Measurements from ENCODE around the gene COQ10B. TPM values are rescaled to one million over a fixed set of nuclear protein-coding genes. Genes with fewer than 3 reads are reported as not detected.
"Not testable (repeated sequence)": the region's sequence is repeated elsewhere in the genome, so short reads cannot be mapped to it uniquely, and the experiment has no call there.

The COQ10B gene
- polyA plus RNA-seq, 6 donors from 2014 or later = 36.6 to 83.2 (median 48.5) TPM

DNA sequence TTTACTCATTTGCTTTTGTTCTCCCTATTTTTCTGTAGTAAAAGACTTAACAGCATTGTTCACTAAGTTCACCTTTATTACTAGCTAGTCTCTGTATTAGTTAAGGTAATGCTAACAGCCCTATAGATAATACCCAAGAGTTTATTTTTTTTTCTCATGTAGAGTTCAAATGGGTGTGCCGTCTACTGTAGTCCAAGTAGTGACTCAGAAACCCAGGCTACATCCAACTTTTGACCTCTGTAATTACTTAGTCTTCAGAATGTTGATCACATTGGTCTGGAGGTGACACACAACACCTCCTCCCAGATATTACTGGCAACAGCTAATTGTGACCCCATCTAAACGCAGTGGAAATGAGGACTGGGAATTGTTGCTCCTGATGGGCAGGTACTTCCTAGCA is 7.7 kb downstream of the COQ10B start:
- peaks cover 3 to 6% of the 10 kb centered on the region in 2 donors for H3K36me3 Mint-ChIP-seq

GRCh38 chr2:197464175-197464574 is 10.8 kb downstream of the COQ10B start:
- ATAC-seq (ENCODE audit: low read depth in 2 of 2) (no peak), DNase-seq (no peak)
- H3K4me3 Mint-ChIP-seq = no peak overlapping the region
- peak overlapping the region in 2 of 6 donors; percentile 63 for H3K27ac Mint-ChIP-seq
- H3K27me3 Mint-ChIP-seq = no peaks in the 10 kb centered on the region
- H3K4me1 Mint-ChIP-seq = peaks cover 2 to 10% (median 8%) of the 10 kb centered on the region in 3 donors
- peaks cover 8% of the 10 kb centered on the region in 2 donors for H3K36me3 Mint-ChIP-seq
- no peaks in the 10 kb centered on the region for H3K9me3 Mint-ChIP-seq

More for the DNA sequence above, 7.7 kb downstream of the COQ10B start:
- no peak overlapping the region for H3K4me3 Mint-ChIP-seq
- DNase-seq (no peak), ATAC-seq (ENCODE audit: low read depth in 2 of 2) (no peak)
- peak overlapping the region in 2 of 6 donors; percentile 36 to 78 for H3K27ac Mint-ChIP-seq
- peaks cover 13 to 28% (median 25%) of the 10 kb centered on the region in 3 donors for H3K4me1 Mint-ChIP-seq
- no peaks in the 10 kb centered on the region for H3K9me3 Mint-ChIP-seq
- no peaks in the 10 kb centered on the region for H3K27me3 Mint-ChIP-seq

DNA sequence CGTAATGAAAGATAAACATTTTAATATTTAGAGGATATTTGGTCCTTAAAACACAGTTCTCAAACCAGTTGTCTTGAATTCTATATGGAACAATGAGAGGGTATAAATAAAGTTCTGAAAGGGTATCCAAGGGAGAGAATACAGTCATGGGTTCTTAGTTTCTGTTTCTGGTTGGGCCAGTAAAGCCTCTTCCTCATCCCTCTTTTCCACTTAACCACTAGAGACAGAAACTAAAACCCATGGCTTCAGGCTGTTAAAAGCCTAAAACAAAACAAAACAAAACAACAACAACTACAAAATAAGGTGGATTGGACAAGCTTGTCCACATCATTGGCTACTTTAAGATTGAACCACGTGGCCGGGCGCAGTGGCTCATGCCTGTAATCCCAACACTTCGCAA is 18.8 kb downstream of the COQ10B start:
- peaks cover 0 to 4% (median 0%) of the 10 kb centered on the region in 3 donors for H3K4me1 Mint-ChIP-seq
- no peak overlapping the region for H3K4me3 Mint-ChIP-seq
- H3K9me3 Mint-ChIP-seq = no peaks in the 10 kb centered on the region
- no peaks in the 10 kb centered on the region for H3K27me3 Mint-ChIP-seq
- peaks cover 5 to 13% of the 10 kb centered on the region in 2 donors for H3K36me3 Mint-ChIP-seq
- H3K27ac Mint-ChIP-seq = no peak overlapping the region
- no peak for DNase-seq
- ATAC-seq (ENCODE audit: low read depth in 2 of 2) = no peak

GRCh38 chr2:197477797-197478196 is 24.4 kb downstream of the COQ10B start:
- Mint-ChIP-seq H3K4me1 (no peaks in the 10 kb centered on the region), H3K27ac (peak overlapping the region in 3 of 6 donors; percentile 28 to 79 (median 60)), H3K36me3 (peaks cover 13 to 20% of the 10 kb centered on the region in 2 donors)

GRCh38 chr2:197480165-197481036 is 27.0 kb downstream of the COQ10B start:
- ATAC-seq (ENCODE audit: low read depth in 2 of 2) (no peak), DNase-seq (no peak)
- Mint-ChIP-seq H3K4me1 (no peaks in the 10 kb centered on the region), H3K36me3 (peaks cover 13 to 19% of the 10 kb centered on the region in 2 donors), H3K4me3 (no peak overlapping the region), H3K27me3 (no peaks in the 10 kb centered on the region), H3K9me3 (peaks cover 0 to 12% (median 5%) of the 10 kb centered on the region in 7 donors), H3K27ac (peak overlapping the region in 2 of 6 donors; percentile 24 to 54)

More at GRCh38 chr2:197477797-197478196, 24.4 kb downstream of the COQ10B start:
- Mint-ChIP-seq H3K27me3 (no peaks in the 10 kb centered on the region), H3K4me3 (no peak overlapping the region), H3K9me3 (peaks cover 0 to 2% (median 0%) of the 10 kb centered on the region in 7 donors)
- ATAC-seq (ENCODE audit: low read depth in 2 of 2) = no peak
- no peak for DNase-seq

DNA sequence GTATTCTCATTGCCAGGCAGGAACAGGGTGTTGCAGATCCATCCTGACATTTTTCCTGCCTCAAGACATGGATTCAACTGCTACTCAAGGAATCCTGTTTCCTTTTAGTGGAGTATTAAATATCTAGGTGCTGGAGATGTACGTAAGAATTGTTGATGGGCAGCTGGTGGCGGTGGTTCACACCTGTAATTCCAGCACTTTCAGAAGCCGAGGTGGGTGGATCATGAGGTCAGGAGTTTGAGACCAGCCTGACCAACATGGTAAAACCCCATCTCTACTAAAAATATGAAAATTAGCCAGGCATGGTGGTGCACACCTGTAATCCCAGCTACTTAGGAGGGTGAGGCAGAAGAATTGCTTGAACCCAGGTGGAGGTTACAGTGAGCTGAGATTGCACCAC is 30.9 kb downstream of the COQ10B start:
- H3K4me3 Mint-ChIP-seq; H3K4me1 Mint-ChIP-seq; ATAC-seq (ENCODE audit: low read depth in 2 of 2); H3K27me3 Mint-ChIP-seq; DNase-seq: not testable (repeated sequence)
- Mint-ChIP-seq H3K27ac (peak overlapping the region in 1 of 6 donors; percentile 26), H3K36me3 (peaks cover 10 to 20% of the 10 kb centered on the region in 2 donors), H3K9me3 (peaks cover 0 to 12% (median 5%) of the 10 kb centered on the region in 7 donors)

GRCh38 chr2:197486175-197486574 is 32.8 kb downstream of the COQ10B start:
- DNase-seq (no peak), ATAC-seq (ENCODE audit: low read depth in 2 of 2) (no peak)
- Mint-ChIP-seq H3K27me3 (no peaks in the 10 kb centered on the region), H3K27ac (no peak overlapping the region), H3K9me3 (peaks cover 0 to 12% (median 5%) of the 10 kb centered on the region in 7 donors), H3K4me1 (no peaks in the 10 kb centered on the region), H3K4me3 (no peak overlapping the region), H3K36me3 (peaks cover 10 to 11% of the 10 kb centered on the region in 2 donors)

GRCh38 chr2:197487385-197487784 is 34.0 kb downstream of the COQ10B start:
- Mint-ChIP-seq H3K4me3 (no peak overlapping the region), H3K9me3 (peaks cover 0 to 10% (median 5%) of the 10 kb centered on the region in 7 donors), H3K4me1 (no peaks in the 10 kb centered on the region), H3K27me3 (no peaks in the 10 kb centered on the region), H3K27ac (peak overlapping the region in 1 of 6 donors; percentile 11), H3K36me3 (peaks cover 10 to 11% of the 10 kb centered on the region in 2 donors)
- DNase-seq (no peak), ATAC-seq (ENCODE audit: low read depth in 2 of 2) (no peak)

GRCh38 chr2:197495433-197496134 is 42.2 kb downstream of the COQ10B start:
- peak overlapping the region in 1 of 6 donors; percentile 54 for H3K27ac Mint-ChIP-seq
- DNase-seq = no peak
- peak overlapping the region in 1 of 8 donors; percentile 94 for H3K4me3 Mint-ChIP-seq
- no peaks in the 10 kb centered on the region for H3K27me3 Mint-ChIP-seq
- H3K9me3 Mint-ChIP-seq = no peaks in the 10 kb centered on the region
- ATAC-seq (ENCODE audit: low read depth in 2 of 2) = no peak
- H3K36me3 Mint-ChIP-seq = peaks cover 0 to 9% of the 10 kb centered on the region in 2 donors
- peaks cover 9 to 30% (median 24%) of the 10 kb centered on the region in 3 donors for H3K4me1 Mint-ChIP-seq

- Mint-ChIP-seq H3K27me3 (no peaks in the 10 kb centered on the region), H3K27ac (no peak overlapping the region), H3K9me3 (no peaks in the 10 kb centered on the region), H3K4me1 (peaks cover 14 to 42% (median 33%) of the 10 kb centered on the region in 3 donors), H3K4me3 (peak overlapping the region in 2 of 8 donors; percentile 44 to 94), H3K36me3 (peaks cover 0 to 9% of the 10 kb centered on the region in 2 donors)
- ATAC-seq (ENCODE audit: low read depth in 2 of 2) = no peak
- DNase-seq = no peak
Observed at GRCh38 chr2:197496695-197497094, 43.3 kb downstream of the COQ10B start.

DNA sequence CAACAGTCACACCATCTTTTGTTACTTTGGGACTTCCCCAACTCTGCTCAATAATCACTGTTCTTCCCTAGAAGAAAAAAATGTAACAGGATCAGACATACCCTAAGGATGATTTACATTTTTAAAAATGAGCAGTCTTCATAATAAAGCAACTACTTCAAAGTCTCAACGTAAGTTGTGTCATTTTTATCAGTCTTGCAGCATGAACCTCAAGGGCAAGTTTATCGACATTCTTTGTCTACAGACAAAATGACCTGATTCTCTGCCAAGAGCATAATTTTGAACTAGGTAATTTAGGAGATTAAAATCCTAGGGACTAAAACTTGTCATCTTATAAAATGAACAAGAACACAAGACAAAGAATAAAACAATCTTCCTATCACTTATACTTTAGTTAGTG is 44.0 kb downstream of the COQ10B start:
- no peaks in the 10 kb centered on the region for H3K27me3 Mint-ChIP-seq
- DNase-seq (no peak), ATAC-seq (ENCODE audit: low read depth in 2 of 2) (no peak)
- H3K27ac Mint-ChIP-seq = peak overlapping the region in 2 of 6 donors; percentile 24 to 74
- peaks cover 17 to 48% (median 37%) of the 10 kb centered on the region in 3 donors for H3K4me1 Mint-ChIP-seq
- H3K9me3 Mint-ChIP-seq = no peaks in the 10 kb centered on the region
- peaks cover 0 to 11% of the 10 kb centered on the region in 2 donors for H3K36me3 Mint-ChIP-seq
- peak overlapping the region in 3 of 8 donors; percentile 6 to 98 (median 94) for H3K4me3 Mint-ChIP-seq

DNA sequence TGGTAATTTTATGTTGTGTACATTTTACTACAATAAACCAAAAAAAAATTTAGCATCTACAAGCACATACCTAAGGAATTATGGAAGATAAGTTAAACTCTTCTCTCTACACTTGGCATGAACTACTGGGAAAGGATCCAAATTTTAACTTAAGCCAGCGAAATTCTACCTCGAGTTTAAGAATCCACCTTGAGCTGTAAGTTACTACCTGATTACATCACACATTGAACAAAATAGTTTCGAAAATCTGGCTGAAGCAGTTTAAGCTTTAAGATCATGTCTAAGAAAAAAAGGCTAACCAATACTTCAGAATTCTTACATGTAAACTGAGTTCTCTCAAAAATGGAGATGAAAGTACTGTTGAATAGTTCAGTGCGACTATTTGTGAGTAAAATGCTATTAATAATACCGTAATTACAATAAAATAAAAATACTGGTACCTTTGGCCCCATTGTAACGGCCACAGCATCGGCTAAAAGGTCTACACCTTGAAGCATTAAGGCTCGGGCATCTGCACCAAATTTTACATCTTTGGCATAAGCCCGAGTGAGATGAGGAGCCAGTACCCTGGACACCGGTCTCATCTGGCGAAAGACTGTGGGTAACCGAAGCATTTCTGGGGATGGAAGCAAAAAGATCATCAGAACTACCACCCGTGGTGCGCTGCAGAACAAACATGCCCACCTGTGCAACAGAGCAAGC is 45.0 kb downstream of the COQ10B start:
- ATAC-seq (ENCODE audit: low read depth in 2 of 2) = no peak
- no peak for DNase-seq
- Mint-ChIP-seq H3K27me3 (no peaks in the 10 kb centered on the region), H3K9me3 (no peaks in the 10 kb centered on the region), H3K4me3 (peak overlapping the region; percentile 88 to 98 (median 94)), H3K27ac (peak overlapping the region; percentile 93 to 98 (median 96)), H3K4me1 (peaks cover 19 to 51% (median 39%) of the 10 kb centered on the region in 3 donors), H3K36me3 (peaks cover 0 to 8% of the 10 kb centered on the region in 2 donors)
